Effector memory CD4-positive, alpha-beta T cell (primary cell): Measurements from ENCODE around the gene ZRANB1.

Experiments used
- DNase-seq, 3 donors: peaks; one replicate each; pipeline ENCODE4 v3.0.0-alpha.2; 2020
- H3K27ac ChIP-seq: 2 replicates; pipeline ENCODE4 v1.7.0; 2013; ENCODE audit warnings: mild to moderate bottlenecking, low read length, moderate library complexity; ENCODE audit not compliant: insufficient read depth, poor library complexity, severe bottlenecking
- H3K27me3 ChIP-seq: replicated peaks from 2 replicates; pipeline ENCODE4 v1.7.0; 2013; ENCODE audit warnings: mild to moderate bottlenecking, low read length; ENCODE audit not compliant: insufficient read depth, control insufficient read depth, poor library complexity, severe bottlenecking
- H3K36me3 ChIP-seq: 2 replicates; pipeline ENCODE4 v1.7.0; 2013; ENCODE audit warnings: mild to moderate bottlenecking, low read length, moderate library complexity; ENCODE audit not compliant: control insufficient read depth, insufficient read depth
- H3K4me1 ChIP-seq: 2 replicates; pipeline ENCODE4 v1.7.0; 2013; ENCODE audit warnings: low read length, mild to moderate bottlenecking; ENCODE audit not compliant: control insufficient read depth, insufficient read depth, poor library complexity, severe bottlenecking
- H3K4me3 ChIP-seq: 2 replicates; pipeline ENCODE4 v1.7.0; 2013; ENCODE audit warnings: low read length, low read depth, mild to moderate bottlenecking; ENCODE audit not compliant: insufficient read depth, poor library complexity, severe bottlenecking
- H3K9me3 ChIP-seq: 2 replicates; pipeline ENCODE4 v1.7.0; 2013; ENCODE audit warnings: mild to moderate bottlenecking, low read length, moderate library complexity; ENCODE audit not compliant: control insufficient read depth

The ZRANB1 gene

GRCh38 chr10:125025341-125025740 lies 83.4 kb downstream of the ZRANB1 start:
- Histone ChIP-seq H3K9me3 (no peaks in the 10 kb centered on the region), H3K4me1 (no peaks in the 10 kb centered on the region), H3K27ac (no peak overlapping the region), H3K4me3 (no peak overlapping the region), H3K27me3 (no peaks in the 10 kb centered on the region), H3K36me3 (no peaks in the 10 kb centered on the region)
- no peak for DNase-seq

- Histone ChIP-seq H3K4me3 (no peak overlapping the region), H3K27me3 (no peaks in the 10 kb centered on the region), H3K9me3 (no peaks in the 10 kb centered on the region), H3K27ac (no peak overlapping the region), H3K4me1 (no peaks in the 10 kb centered on the region), H3K36me3 (no peaks in the 10 kb centered on the region)
- DNase-seq, result no peak
Measured at GRCh38 chr10:125026036-125026931, 84.4 kb downstream of the ZRANB1 start.

GRCh38 chr10:125026974-125027735 lies 85.2 kb downstream of the ZRANB1 start:
- Histone ChIP-seq H3K36me3 (no peaks in the 10 kb centered on the region), H3K9me3 (no peaks in the 10 kb centered on the region), H3K4me3 (no peak overlapping the region), H3K27ac (no peak overlapping the region), H3K27me3 (no peaks in the 10 kb centered on the region), H3K4me1 (no peaks in the 10 kb centered on the region)
- no peak for DNase-seq

GRCh38 chr10:125027871-125028869 lies 86.2 kb downstream of the ZRANB1 start:
- DNase-seq, result no peak
- Histone ChIP-seq H3K4me3 (no peak overlapping the region), H3K9me3 (no peaks in the 10 kb centered on the region), H3K36me3 (no peaks in the 10 kb centered on the region), H3K27ac (no peak overlapping the region), H3K4me1 (no peaks in the 10 kb centered on the region), H3K27me3 (no peaks in the 10 kb centered on the region)

GRCh38 chr10:125029584-125030242 lies 87.8 kb downstream of the ZRANB1 start:
- Histone ChIP-seq H3K27ac (no peak overlapping the region), H3K4me3 (no peak overlapping the region), H3K4me1 (no peaks in the 10 kb centered on the region), H3K9me3 (no peaks in the 10 kb centered on the region), H3K36me3 (no peaks in the 10 kb centered on the region), H3K27me3 (no peaks in the 10 kb centered on the region)
- no peak for DNase-seq

- H3K27me3 ChIP-seq, result no peaks in the 10 kb centered on the region
- DNase-seq, result no peak
- H3K9me3 ChIP-seq, result no peaks in the 10 kb centered on the region
- no peaks in the 10 kb centered on the region for H3K36me3 ChIP-seq
- no peak overlapping the region for H3K4me3 ChIP-seq
- H3K4me1 ChIP-seq, result no peaks in the 10 kb centered on the region
- H3K27ac ChIP-seq, result no peak overlapping the region
Measured at GRCh38 chr10:125030567-125031197, 88.8 kb downstream of the ZRANB1 start.

GRCh38 chr10:125032474-125033020 lies 90.6 kb downstream of the ZRANB1 start:
- H3K36me3 ChIP-seq, result no peaks in the 10 kb centered on the region
- no peaks in the 10 kb centered on the region for H3K4me1 ChIP-seq
- H3K27me3 ChIP-seq, result no peaks in the 10 kb centered on the region
- DNase-seq, result no peak
- no peaks in the 10 kb centered on the region for H3K9me3 ChIP-seq
- H3K4me3 ChIP-seq, result no peak overlapping the region
- H3K27ac ChIP-seq, result no peak overlapping the region

- no peaks in the 10 kb centered on the region for H3K9me3 ChIP-seq
- H3K4me3 ChIP-seq, result no peak overlapping the region
- DNase-seq, result no peak
- H3K27ac ChIP-seq, result no peak overlapping the region
- no peaks in the 10 kb centered on the region for H3K27me3 ChIP-seq
- H3K4me1 ChIP-seq, result no peaks in the 10 kb centered on the region
- H3K36me3 ChIP-seq, result no peaks in the 10 kb centered on the region
Measured at GRCh38 chr10:125033146-125033924, 91.4 kb downstream of the ZRANB1 start.
